Measurements from ENCODE around the gene AIF1.

The AIF1 gene

DNA sequence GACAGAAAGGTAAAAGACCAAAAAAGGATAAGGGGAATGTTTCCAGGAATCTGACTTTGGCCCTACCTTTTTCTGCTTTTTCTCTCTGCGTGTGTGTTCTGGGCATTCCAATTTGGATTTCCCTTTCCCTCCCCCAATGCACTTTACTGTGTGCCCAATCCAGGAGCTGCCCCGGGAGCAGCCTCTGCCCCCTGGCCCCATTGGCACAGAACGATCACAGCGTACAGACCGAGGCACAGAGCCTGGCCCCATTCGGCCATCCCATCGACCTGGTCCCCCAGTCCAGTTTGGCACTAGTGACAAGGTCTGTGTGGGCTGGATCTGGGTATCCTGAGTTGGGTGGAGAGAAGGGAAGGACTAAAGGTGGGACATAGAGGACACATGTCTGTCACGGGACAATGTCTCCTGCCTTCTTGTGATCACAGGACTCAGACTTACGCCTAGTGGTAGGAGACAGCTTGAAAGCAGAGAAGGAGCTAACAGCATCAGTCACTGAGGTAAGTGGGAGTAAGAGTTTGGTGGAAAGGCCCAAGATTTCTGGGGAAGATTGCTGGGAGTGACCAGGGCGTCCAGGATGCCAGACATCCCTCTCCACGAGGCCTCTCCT, 20.0 kb downstream of the AIF1 start:
- Histone ChIP-seq H3K9me3 (ENCODE audit: insufficient read depth, low read depth, low read length) (no peaks in the 10 kb centered on the region), H3K27ac (ENCODE audit: low read depth, low read length) (no peak overlapping the region), H3K9ac (ENCODE audit: low read depth, low read length) (no peak overlapping the region), H3K36me3 (ENCODE audit: insufficient read depth, low read length) (peaks cover 99% of the 10 kb centered on the region), H3K4me3 (ENCODE audit: low read length) (no peak overlapping the region), H3K4me1 (ENCODE audit: insufficient read depth, low read length) (no peaks in the 10 kb centered on the region), H3K27me3 (ENCODE audit: insufficient read depth, low read length) (no peaks in the 10 kb centered on the region)
- WGBS, result 88% methylated on average over 11 of the region's 11 CpGs

DNA sequence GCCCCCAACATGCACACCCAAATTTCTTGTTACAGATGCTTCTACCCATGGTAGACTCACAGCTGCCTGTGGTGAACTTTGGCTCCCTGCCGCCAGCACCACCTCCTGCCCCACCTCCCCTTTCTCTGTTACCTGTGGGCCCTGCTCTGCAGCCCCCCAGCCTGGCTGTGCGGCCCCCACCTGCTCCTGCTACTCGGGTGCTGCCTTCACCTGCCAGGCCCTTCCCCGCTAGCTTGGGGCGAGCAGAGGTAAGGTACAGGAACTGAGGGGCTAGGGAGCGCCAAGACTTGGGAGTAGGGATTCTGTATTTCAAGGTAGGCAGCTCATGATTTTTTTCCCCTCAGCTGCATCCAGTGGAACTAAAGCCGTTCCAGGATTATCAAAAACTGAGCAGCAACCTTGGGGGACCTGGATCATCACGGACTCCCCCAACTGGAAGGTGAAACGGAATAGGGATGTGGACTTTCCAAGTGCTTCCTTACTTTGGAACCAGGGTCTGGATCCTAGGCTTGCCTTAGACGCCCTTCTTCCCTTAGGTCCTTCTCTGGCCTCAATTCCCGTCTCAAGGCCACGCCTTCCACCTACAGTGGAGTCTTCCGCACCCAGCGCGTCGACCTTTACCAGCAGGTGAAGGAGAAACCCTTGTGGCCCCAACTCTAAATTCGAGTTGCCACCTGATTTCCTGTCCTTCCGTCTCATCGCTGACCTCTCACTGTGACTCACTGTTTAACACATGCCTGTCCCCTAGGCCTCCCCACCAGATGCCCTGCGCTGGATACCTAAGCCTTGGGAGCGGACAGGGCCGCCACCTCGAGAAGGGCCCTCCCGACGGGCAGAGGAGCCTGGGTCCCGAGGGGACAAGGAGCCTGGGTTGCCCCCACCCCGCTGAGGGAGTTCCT, 21.9 kb downstream of the AIF1 start:
- Histone ChIP-seq H3K27ac (ENCODE audit: low read depth, low read length) (peak overlapping the region; percentile 54; the same call in 1 of the 2 replicates), H3K4me3 (ENCODE audit: low read length) (no peak overlapping the region), H3K27me3 (ENCODE audit: insufficient read depth, low read length) (no peaks in the 10 kb centered on the region), H3K36me3 (ENCODE audit: insufficient read depth, low read length) (peaks cover 99% of the 10 kb centered on the region), H3K9ac (ENCODE audit: low read depth, low read length) (no peak overlapping the region), H3K9me3 (ENCODE audit: insufficient read depth, low read depth, low read length) (no peaks in the 10 kb centered on the region), H3K4me1 (ENCODE audit: insufficient read depth, low read length) (no peaks in the 10 kb centered on the region)
- 89% methylated on average over 27 of the region's 27 CpGs for WGBS

DNA sequence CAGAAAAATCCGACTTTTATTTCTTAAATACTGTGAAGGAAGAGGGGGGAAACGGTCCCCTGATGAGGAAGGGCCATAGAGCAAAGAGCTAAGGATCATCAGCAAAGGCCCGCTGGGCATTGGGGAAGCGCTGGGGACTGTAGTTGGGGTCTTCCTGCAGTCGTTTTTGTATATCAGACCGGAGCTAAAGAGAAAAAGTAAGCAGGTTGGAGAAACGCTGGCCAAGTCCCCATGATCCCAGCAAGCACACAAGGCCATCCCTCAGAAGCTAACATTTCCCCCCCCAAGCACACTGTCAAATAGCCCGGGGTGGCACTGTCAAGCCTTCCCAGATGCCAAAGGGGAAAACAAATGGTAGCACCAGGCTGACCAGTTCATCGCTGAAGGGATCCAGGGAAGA, 24.0 kb downstream of the AIF1 start:
- H3K36me3 ChIP-seq (ENCODE audit: insufficient read depth, low read length), result peaks cover 98% of the 10 kb centered on the region
- H3K27ac ChIP-seq (ENCODE audit: low read depth, low read length), result no peak overlapping the region
- H3K4me1 ChIP-seq (ENCODE audit: insufficient read depth, low read length), result no peaks in the 10 kb centered on the region
- WGBS, result 91% methylated on average over 9 of the region's 9 CpGs
- no peak overlapping the region for H3K4me3 ChIP-seq (ENCODE audit: low read length)
- no peaks in the 10 kb centered on the region for H3K27me3 ChIP-seq (ENCODE audit: insufficient read depth, low read length)
- no peaks in the 10 kb centered on the region for H3K9me3 ChIP-seq (ENCODE audit: insufficient read depth, low read depth, low read length)
- no peak overlapping the region for H3K9ac ChIP-seq (ENCODE audit: low read depth, low read length)

DNA sequence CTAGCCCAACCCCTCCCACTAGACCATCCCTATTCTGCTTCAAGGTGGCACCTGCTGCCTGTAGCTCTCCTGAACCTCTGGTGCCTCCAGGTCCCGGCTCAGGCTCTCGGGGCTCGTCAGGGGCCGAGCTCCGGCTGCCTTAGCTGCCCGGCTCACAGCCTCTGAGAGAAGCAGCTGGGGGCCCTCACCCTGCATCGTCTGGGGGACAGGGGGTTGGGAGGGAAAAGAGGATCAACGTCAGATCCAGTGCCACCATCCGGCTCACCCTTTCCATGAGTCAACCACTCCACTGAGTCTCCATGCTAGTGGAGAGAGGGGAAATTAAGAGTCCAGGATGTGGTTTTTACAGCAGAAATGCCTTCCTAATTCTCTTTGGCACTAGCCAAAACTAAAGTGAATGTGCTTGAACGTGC, 24.4 kb downstream of the AIF1 start:
- 91% methylated on average over 9 of the region's 10 CpGs for WGBS
- peaks cover 98% of the 10 kb centered on the region for H3K36me3 ChIP-seq (ENCODE audit: insufficient read depth, low read length)

DNA sequence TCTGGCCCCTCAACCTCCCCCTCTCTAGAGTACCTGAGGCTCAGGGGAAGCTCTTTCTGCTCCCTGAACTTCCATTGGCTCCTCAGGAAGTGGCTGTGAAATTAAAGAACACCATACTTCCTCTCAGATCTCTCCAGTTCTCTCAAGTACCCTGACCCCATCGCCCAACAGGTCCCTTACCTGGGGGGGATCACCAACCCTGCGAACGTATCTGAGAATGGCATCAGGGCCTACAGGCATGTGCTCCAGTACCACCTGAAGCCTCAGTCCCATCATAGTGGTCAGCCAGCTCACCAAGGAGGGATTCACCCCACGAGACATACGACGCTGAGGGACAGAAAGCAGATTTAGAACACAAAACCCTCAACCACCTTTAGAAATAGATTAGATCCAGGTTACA, 25.6 kb downstream of the AIF1 start:
- no peaks in the 10 kb centered on the region for H3K4me1 ChIP-seq (ENCODE audit: insufficient read depth, low read length)
- 99% methylated on average over 6 of the region's 6 CpGs for WGBS
- H3K4me3 ChIP-seq (ENCODE audit: low read length), result no peak overlapping the region
- H3K9me3 ChIP-seq (ENCODE audit: insufficient read depth, low read depth, low read length), result no peaks in the 10 kb centered on the region
- peaks cover 98% of the 10 kb centered on the region for H3K36me3 ChIP-seq (ENCODE audit: insufficient read depth, low read length)
- no peak overlapping the region for H3K9ac ChIP-seq (ENCODE audit: low read depth, low read length)
- no peaks in the 10 kb centered on the region for H3K27me3 ChIP-seq (ENCODE audit: insufficient read depth, low read length)
- no peak overlapping the region for H3K27ac ChIP-seq (ENCODE audit: low read depth, low read length)

More for the DNA sequence above, 24.4 kb downstream of the AIF1 start:
- H3K9me3 ChIP-seq (ENCODE audit: insufficient read depth, low read depth, low read length), result no peaks in the 10 kb centered on the region
- H3K4me1 ChIP-seq (ENCODE audit: insufficient read depth, low read length), result no peaks in the 10 kb centered on the region
- H3K4me3 ChIP-seq (ENCODE audit: low read length), result no peak overlapping the region
- no peak overlapping the region for H3K27ac ChIP-seq (ENCODE audit: low read depth, low read length)
- no peak overlapping the region for H3K9ac ChIP-seq (ENCODE audit: low read depth, low read length)
- no peaks in the 10 kb centered on the region for H3K27me3 ChIP-seq (ENCODE audit: insufficient read depth, low read length)

DNA sequence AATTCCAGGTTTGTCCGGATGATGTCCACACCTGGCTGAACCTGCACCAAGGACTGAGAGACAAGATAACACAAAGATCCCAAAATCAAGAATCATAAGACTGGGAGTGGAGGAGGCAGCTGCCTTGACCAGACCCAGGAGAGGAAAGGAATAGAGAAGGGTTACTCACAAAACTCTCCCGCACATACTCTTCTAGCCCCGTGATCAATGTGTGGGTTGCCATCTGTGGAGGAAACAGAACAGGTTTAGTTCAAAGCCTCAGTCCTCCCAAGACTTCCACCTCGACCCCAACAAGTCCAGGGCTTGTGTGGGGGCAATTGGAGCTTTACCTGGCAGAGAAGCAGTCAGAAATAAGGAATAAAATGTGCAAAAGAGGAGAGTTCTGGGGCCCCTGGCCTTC, 26.3 kb downstream of the AIF1 start:
- Histone ChIP-seq H3K27ac (ENCODE audit: low read depth, low read length) (no peak overlapping the region), H3K9me3 (ENCODE audit: insufficient read depth, low read depth, low read length) (no peaks in the 10 kb centered on the region), H3K27me3 (ENCODE audit: insufficient read depth, low read length) (no peaks in the 10 kb centered on the region), H3K4me1 (ENCODE audit: insufficient read depth, low read length) (no peaks in the 10 kb centered on the region), H3K4me3 (ENCODE audit: low read length) (no peak overlapping the region), H3K9ac (ENCODE audit: low read depth, low read length) (no peak overlapping the region), H3K36me3 (ENCODE audit: insufficient read depth, low read length) (peaks cover 98% of the 10 kb centered on the region)
- 91% methylated on average over 4 of the region's 4 CpGs for WGBS

DNA sequence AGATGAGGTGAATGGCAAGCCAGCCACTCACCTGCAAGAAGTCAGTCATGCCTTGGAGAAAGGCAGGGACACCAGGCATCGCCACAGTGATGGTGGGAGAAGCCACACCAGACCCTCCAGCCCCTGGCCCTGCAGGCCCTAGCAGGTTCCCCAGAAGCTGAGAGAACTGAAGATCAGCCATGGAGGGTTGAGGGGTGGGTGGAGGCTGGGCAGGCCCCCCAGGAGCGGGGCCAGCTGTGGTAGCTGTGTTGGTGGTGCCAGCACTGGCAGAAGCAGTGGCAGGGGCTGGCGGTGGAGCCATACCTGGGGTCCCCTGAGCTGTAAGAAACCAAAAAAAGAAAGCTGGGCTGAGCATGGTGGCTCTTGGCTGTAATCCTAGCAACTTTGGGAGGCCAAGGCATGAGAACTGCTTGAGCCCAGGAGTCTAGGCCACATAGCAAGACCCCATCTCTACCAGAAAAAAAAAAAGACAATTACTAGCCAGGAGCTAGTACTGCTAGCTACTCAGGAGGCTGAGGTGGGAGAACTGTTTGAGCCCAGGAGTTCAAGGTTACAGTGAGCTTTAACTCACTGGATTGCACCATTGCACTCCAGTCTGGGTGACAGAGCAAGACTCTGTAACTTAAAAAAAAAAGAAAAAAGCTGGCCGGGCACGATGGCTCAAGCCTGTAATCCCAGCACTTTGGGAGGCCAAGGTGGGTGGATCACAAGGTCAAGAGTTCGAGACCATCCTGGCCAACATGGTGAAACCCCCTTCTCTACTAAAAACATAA, 27.9 kb downstream of the AIF1 start:
- H3K9me3 ChIP-seq (ENCODE audit: insufficient read depth, low read depth, low read length), result no peaks in the 10 kb centered on the region
- 94% methylated on average over 6 of the region's 6 CpGs for WGBS

DNA sequence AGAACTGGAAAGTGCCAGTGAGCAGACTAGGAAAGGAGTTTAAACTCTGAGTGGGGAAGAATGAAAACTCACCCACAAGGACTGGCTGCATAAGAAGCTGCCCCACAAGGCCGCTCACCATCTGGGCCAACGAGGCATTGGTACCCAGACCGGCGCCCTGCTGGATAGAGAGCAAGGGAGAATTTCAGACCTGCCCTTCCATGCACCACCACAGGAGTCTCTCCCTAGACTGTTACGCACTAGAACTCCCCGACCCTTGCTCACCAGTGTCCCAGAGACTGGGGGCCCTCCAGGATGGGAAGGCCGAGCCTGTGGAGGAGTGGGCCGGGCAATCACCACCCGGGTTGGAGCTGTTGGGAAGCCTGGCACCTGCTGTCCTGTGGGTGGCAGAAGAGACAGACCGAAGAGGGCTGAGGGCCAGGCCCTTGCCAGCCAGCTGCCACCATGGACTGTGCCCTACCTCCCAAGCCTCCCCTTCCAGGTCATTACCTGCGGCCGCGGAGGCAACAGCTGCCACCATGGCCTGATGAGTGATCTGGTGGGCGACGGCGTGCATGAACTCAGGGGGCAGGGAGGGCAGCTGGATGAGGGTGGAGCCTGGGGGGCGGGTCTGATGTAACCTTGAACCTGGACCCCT, 28.9 kb downstream of the AIF1 start:
- Histone ChIP-seq H3K4me1 (ENCODE audit: insufficient read depth, low read length) (no peaks in the 10 kb centered on the region), H3K36me3 (ENCODE audit: insufficient read depth, low read length) (peaks cover 95% of the 10 kb centered on the region), H3K4me3 (ENCODE audit: low read length) (no peak overlapping the region), H3K9ac (ENCODE audit: low read depth, low read length) (no peak overlapping the region), H3K27ac (ENCODE audit: low read depth, low read length) (no peak overlapping the region), H3K27me3 (ENCODE audit: insufficient read depth, low read length) (no peaks in the 10 kb centered on the region), H3K9me3 (ENCODE audit: insufficient read depth, low read depth, low read length) (no peaks in the 10 kb centered on the region)
- 95% methylated on average over 17 of the region's 17 CpGs for WGBS

More for the DNA sequence above, 27.9 kb downstream of the AIF1 start:
- Histone ChIP-seq H3K4me1 (ENCODE audit: insufficient read depth, low read length) (no peaks in the 10 kb centered on the region), H3K9ac (ENCODE audit: low read depth, low read length) (no peak overlapping the region), H3K4me3 (ENCODE audit: low read length) (no peak overlapping the region), H3K27ac (ENCODE audit: low read depth, low read length) (no peak overlapping the region), H3K36me3 (ENCODE audit: insufficient read depth, low read length) (peaks cover 95% of the 10 kb centered on the region), H3K27me3 (ENCODE audit: insufficient read depth, low read length) (no peaks in the 10 kb centered on the region)

DNA sequence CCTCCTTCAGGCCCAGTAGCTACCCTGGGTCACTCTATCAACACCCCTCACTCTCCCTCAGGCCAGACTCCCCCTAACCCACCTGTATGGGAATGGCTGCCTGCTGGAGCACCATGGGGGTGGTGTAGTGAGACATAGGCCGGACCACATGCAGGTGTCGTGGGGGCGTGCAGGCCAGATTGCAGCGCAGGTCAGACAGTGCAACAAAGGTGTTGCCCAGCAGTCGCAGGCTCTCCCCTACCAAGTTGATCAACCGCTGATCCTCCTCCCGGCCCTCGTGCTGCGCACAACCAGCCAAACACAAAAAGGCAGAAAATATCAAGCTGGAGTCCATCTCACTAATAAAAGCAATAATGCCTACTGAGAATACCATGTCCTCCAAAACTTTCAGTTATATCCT, 30.3 kb downstream of the AIF1 start:
- no peaks in the 10 kb centered on the region for H3K27me3 ChIP-seq (ENCODE audit: insufficient read depth, low read length)
- no peak overlapping the region for H3K4me3 ChIP-seq (ENCODE audit: low read length)
- no peak overlapping the region for H3K9ac ChIP-seq (ENCODE audit: low read depth, low read length)
- no peak overlapping the region for H3K27ac ChIP-seq (ENCODE audit: low read depth, low read length)
- peaks cover 95% of the 10 kb centered on the region for H3K36me3 ChIP-seq (ENCODE audit: insufficient read depth, low read length)
- H3K4me1 ChIP-seq (ENCODE audit: insufficient read depth, low read length), result no peaks in the 10 kb centered on the region
- H3K9me3 ChIP-seq (ENCODE audit: insufficient read depth, low read depth, low read length), result no peaks in the 10 kb centered on the region
- 96% methylated on average over 9 of the region's 9 CpGs for WGBS

DNA sequence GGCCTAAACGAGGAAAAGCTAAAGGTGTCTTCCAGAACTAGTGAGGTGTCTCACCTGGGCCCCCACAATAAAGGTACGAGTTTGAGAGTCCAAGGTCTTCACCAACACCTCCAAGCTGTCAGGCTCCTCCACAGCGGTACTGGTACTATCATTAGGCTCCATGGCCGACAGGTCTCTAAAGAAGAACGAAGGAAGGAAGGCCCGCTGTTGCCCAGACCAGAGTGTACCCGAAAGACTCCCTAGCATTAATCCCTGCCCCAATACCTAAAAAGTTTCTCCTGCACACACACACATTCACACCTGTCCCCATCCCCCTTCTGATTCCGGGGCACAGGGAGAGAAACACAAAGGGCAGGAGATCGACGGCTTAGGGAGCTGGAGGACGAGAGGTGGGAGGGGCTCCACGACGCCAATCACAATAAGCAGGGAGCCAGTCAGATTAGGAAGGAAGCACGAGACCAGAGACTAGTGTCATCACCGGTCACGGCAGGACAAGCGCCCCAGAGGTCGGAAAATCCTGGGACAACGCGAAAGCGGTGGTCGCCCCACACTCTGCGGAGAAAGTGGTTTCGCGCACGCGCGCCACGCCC, 36.7 kb downstream of the AIF1 start:
- no peaks in the 10 kb centered on the region for H3K9me3 ChIP-seq (ENCODE audit: insufficient read depth, low read depth, low read length)
- peak overlapping the region; percentile 100 for H3K27ac ChIP-seq (ENCODE audit: low read depth, low read length)
- WGBS, result 4% methylated on average over 29 of the region's 29 CpGs
- H3K27me3 ChIP-seq (ENCODE audit: insufficient read depth, low read length), result no peaks in the 10 kb centered on the region
- H3K36me3 ChIP-seq (ENCODE audit: insufficient read depth, low read length), result peaks cover 40% of the 10 kb centered on the region
- H3K9ac ChIP-seq (ENCODE audit: low read depth, low read length), result peak overlapping the region; percentile 98
- H3K4me3 ChIP-seq (ENCODE audit: low read length), result peak overlapping the region; percentile 98
- peaks cover 6% of the 10 kb centered on the region; the same call in 1 of the 2 replicates for H3K4me1 ChIP-seq (ENCODE audit: insufficient read depth, low read length)

Data from HUES64 (cell line).